ENCODE measurements around the gene KCTD11. TPM values are rescaled to one million over a fixed set of nuclear protein-coding genes. Genes with fewer than 3 reads are reported as not detected.

The KCTD11 gene
- total and polyA plus RNA-seq, 2 of the 13 experiments (the other 11 are each of a cell fraction or from before 2014, with no cell fraction given) = 1.6 to 2.6 TPM

DNA sequence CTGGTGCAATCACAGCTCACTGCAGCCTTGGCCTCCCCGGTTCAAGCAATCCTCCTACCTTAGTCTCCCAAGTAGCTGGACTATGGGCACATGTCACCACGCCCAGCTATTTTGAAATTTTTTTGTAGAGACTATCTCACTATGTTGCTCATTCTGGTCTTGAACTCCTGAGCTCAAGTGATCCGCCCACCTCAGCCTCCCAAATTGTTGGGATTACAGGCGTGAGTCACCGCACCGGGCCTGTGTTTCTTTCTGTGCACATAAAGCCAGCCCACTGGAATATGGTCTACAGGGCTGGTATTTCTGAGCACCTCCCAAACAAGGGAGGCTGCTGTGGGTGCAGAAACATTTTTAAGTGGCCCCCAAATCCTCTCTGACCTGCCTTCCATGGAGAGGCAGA, 11.3 kb downstream of the KCTD11 start:
- H3K36me3 ChIP-seq (replicated peaks in 1 of 2; ENCODE audit: control insufficient read depth in 1 of 2, insufficient read depth in 2 of 2, low read length in 2 of 2) = no peaks in the 10 kb centered on the region
- FAIRE-seq (peak; percentile 74), ATAC-seq (peak; percentile 83), DNase-seq (ENCODE audit: low spot score) (peak; percentile 69)
- H3K4me2 ChIP-seq (ENCODE audit: low read depth, low read length) = no peak overlapping the region
- no peaks in the 10 kb centered on the region for H4K20me1 ChIP-seq (ENCODE audit: insufficient read depth, low read length)
- H3K27me3 ChIP-seq (ENCODE audit: control insufficient read depth in 1 of 2, insufficient read depth in 2 of 2, low read length in 2 of 2) = peaks cover 0 to 8% of the 10 kb centered on the region in 2 experiments; a peak in 2 of 5 replicates
- POLR2A ChIA-PET = interaction anchor here (1.0 to 1.5 kb wide), 3 partner anchors 41 to 82 kb away, joined by 3 to 7 read pairs (median 6); partner anchors contain the start of genes TMEM102 and TMEM256
- no peak overlapping the region for H2AFZ ChIP-seq (ENCODE audit: low read length)
- H3K4me3 ChIP-seq (replicated peaks in 1 of 3; ENCODE audit: insufficient read depth in 1 of 3, low read depth in 2 of 3, low read length in 3 of 3) = no peak overlapping the region
- no peaks in the 10 kb centered on the region for H3K9me3 ChIP-seq (ENCODE audit: low read length)
- no peak overlapping the region for H3K27ac ChIP-seq (ENCODE audit: extremely low read length, insufficient read depth, low read length)
- intact Hi-C loops (cut with micrococcal nuclease; ENCODE audit: unreplicated experiment) (no loop called here), in situ Hi-C loops (cut with HindIII; ENCODE audit: extremely low pct_ligation_motif_present, low pct_unique_long_range_greater_than_20kb) (no loop called here)
- TF ChIP-seq ZNF878 (CRISPR knock-in tag; IDR thresholded peaks at IDR 0.05) = no peak
- no peak for TF ChIP-seq ZSCAN21 (CRISPR knock-in tag; IDR thresholded peaks at IDR 0.05; ENCODE audit: borderline replicate concordance)
- TF ChIP-seq CENPT (CRISPR knock-in tag; IDR thresholded peaks at IDR 0.05; ENCODE audit: low read depth) = no peak
- TF ChIP-seq, protein P1, sequence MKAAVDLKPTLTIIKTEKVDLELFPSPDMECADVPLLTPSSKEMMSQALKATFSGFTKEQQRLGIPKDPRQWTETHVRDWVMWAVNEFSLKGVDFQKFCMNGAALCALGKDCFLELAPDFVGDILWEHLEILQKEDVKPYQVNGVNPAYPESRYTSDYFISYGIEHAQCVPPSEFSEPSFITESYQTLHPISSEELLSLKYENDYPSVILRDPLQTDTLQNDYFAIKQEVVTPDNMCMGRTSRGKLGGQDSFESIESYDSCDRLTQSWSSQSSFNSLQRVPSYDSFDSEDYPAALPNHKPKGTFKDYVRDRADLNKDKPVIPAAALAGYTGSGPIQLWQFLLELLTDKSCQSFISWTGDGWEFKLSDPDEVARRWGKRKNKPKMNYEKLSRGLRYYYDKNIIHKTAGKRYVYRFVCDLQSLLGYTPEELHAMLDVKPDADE (CRISPR knock-in tag; IDR thresholded peaks at IDR 0.05) = no peak
- TF ChIP-seq, protein P2, sequence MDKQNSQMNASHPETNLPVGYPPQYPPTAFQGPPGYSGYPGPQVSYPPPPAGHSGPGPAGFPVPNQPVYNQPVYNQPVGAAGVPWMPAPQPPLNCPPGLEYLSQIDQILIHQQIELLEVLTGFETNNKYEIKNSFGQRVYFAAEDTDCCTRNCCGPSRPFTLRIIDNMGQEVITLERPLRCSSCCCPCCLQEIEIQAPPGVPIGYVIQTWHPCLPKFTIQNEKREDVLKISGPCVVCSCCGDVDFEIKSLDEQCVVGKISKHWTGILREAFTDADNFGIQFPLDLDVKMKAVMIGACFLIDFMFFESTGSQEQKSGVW (CRISPR knock-in tag; IDR thresholded peaks at IDR 0.05; ENCODE audit: borderline replicate concordance) = no peak
- no peak for TF ChIP-seq ONECUT2 (CRISPR knock-in tag; IDR thresholded peaks at IDR 0.05)
- no peak for TF ChIP-seq DR1 (CRISPR knock-in tag; IDR thresholded peaks at IDR 0.05)
- TF ChIP-seq TEAD3 (CRISPR knock-in tag; optimal IDR thresholded peaks at IDR 0.05; ENCODE audit: borderline replicate concordance) = peak; percentile 12
- no peak for TF ChIP-seq CHD4 (IDR thresholded peaks at IDR 0.05; ENCODE audit: borderline replicate concordance, low read length)
- TF ChIP-seq CAMTA2 (CRISPR knock-in tag; IDR thresholded peaks at IDR 0.05; ENCODE audit: borderline replicate concordance) = no peak
- 0 out of 2 replicates have a peak, but pooled peaks have one; percentile 21 for TF ChIP-seq HNF4A (CRISPR knock-in tag; IDR thresholded peaks at IDR 0.05)
- no peak for TF ChIP-seq MAZ (IDR thresholded peaks at IDR 0.05; ENCODE audit: borderline replicate concordance, low read depth, low read length)
- no peak for TF ChIP-seq MAZ (CRISPR knock-in tag; IDR thresholded peaks at IDR 0.05; ENCODE audit: low read depth)
- TF ChIP-seq, protein P3, sequence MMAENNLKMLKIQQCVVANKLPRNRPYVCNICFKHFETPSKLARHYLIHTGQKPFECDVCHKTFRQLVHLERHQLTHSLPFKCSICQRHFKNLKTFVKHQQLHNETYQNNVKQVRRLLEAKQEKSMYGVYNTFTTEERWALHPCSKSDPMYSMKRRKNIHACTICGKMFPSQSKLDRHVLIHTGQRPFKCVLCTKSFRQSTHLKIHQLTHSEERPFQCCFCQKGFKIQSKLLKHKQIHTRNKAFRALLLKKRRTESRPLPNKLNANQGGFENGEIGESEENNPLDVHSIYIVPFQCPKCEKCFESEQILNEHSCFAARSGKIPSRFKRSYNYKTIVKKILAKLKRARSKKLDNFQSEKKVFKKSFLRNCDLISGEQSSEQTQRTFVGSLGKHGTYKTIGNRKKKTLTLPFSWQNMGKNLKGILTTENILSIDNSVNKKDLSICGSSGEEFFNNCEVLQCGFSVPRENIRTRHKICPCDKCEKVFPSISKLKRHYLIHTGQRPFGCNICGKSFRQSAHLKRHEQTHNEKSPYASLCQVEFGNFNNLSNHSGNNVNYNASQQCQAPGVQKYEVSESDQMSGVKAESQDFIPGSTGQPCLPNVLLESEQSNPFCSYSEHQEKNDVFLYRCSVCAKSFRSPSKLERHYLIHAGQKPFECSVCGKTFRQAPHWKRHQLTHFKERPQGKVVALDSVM (CRISPR knock-in tag; IDR thresholded peaks at IDR 0.05) = peak; percentile 83
- no peak for TF ChIP-seq HES4 (CRISPR knock-in tag; IDR thresholded peaks at IDR 0.05; ENCODE audit: borderline replicate concordance)
- no peak for TF ChIP-seq TGIF2 (CRISPR knock-in tag; IDR thresholded peaks at IDR 0.05)
- peak; percentile 69 for TF ChIP-seq FOSL2 (CRISPR knock-in tag; IDR thresholded peaks at IDR 0.05)
- 0 out of 2 replicates have a peak, but pooled peaks have one; percentile 24 for TF ChIP-seq LCORL (IDR thresholded peaks at IDR 0.05)
- no peak for TF ChIP-seq LCORL (CRISPR knock-in tag; IDR thresholded peaks at IDR 0.05)
- 0 out of 2 replicates have a peak, but pooled peaks have one; percentile 16 for TF ChIP-seq ZFX (CRISPR knock-in tag; IDR thresholded peaks at IDR 0.05; ENCODE audit: low read depth)
- no peak for TF ChIP-seq ZNF776 (CRISPR knock-in tag; IDR thresholded peaks at IDR 0.05)
- H3K9ac ChIP-seq (ENCODE audit: insufficient read depth, low read depth, low read length) = no peak overlapping the region
- 1% methylated on average over 6 of the region's 6 CpGs for WGBS (ENCODE audit: low lambda C conversion rate)
- no TSS peak for BruUV-seq (replicated peaks)
- no peaks in the 10 kb centered on the region for H3K79me2 ChIP-seq (ENCODE audit: insufficient read depth, low read length)
- CTCF ChIA-PET (ENCODE audit: low intra/inter-chr PET ratio, low total read pairs) = no interaction called here
- peaks cover 14% of the 10 kb centered on the region for H3K4me1 ChIP-seq (ENCODE audit: insufficient read depth, low read length)
